Stimulated activated CD8-positive, alpha-beta memory T cell treated with anti-CD3 and anti-CD28 coated beads, Interleukin-4, amount 100 ng/mL, for 48 hours (primary cell): ENCODE data around the gene APOC3.
A peak's percentile ranks its signal among the peaks of the same experiment; 100 is the strongest.

Experiments used
- DNase-seq: peaks from one replicate; pipeline ENCODE4 v3.0.0-alpha.2; 2020

The APOC3 gene

GRCh38 chr11:116852261-116853031 is 22.7 kb downstream of the APOC3 start:
- DNase-seq, result no peak

DNA sequence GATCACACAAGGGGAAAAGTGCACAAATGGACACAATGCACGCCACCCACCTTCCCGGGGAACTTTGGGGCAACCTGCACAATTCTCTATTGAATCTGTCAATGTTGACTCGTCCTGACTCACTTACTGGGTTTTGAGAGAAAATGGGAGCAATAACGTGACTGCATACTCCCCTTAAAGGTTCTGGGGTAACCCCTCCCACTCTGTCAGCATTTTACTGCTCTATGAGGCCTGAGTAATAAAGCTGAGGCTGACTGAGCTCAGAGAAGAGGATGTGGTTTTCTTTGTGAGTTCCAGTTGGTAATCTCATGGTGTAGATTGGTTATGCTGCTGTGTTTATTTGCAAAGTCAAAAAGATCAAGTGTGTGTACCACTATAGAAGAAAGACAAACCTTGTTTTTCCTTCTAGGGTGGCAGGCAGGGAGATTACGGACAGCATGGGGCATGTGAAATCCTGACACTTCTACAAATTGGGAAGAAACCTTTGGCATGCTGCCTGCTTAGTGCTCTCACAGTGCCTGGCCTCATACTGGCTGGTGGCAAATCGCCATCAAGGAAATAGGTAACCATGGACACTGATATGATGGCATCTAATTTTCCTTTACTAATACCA is 23.9 kb downstream of the APOC3 start:
- DNase-seq, result peak; percentile 58

DNA sequence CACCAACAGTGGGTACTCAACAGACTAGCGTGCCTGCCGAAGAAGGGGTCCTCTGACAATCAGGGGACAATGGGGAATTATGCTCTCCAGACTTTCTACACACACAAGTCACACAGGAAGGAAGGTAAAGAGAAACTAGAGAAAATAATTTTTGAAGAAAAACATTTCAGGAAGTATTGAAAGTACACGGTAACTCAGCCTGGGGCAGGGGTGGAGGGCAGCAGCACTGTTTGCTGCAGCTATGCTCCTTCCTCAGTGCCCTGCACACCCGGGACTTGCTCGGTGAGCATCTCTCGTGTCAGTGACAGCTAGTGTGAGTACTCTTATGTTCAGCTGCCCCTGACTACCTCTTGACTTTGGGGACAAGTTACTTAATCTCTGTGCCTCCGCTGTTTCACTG is 25.7 kb downstream of the APOC3 start:
- no peak for DNase-seq

GRCh38 chr11:116856423-116856822 is 26.7 kb downstream of the APOC3 start:
- no peak for DNase-seq

DNA sequence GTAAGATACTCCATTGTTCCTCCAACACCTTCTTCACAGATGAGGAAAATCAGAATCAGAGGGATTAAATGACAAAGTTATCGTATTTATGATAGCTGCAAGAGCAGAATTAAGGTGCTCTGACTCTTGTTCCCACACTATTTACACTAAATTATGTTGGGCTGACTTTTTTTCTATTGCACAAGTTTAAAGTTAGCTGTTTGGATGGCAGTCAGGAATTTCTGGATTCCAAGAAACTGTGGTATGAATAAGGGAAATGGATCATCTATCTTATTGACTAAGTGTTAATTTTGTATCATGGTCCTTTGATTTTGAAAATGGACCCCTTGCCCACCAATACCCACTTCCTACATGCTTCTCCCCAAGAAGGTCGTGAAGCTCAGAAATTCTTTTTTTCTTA is 27.6 kb downstream of the APOC3 start:
- DNase-seq, result no peak

DNA sequence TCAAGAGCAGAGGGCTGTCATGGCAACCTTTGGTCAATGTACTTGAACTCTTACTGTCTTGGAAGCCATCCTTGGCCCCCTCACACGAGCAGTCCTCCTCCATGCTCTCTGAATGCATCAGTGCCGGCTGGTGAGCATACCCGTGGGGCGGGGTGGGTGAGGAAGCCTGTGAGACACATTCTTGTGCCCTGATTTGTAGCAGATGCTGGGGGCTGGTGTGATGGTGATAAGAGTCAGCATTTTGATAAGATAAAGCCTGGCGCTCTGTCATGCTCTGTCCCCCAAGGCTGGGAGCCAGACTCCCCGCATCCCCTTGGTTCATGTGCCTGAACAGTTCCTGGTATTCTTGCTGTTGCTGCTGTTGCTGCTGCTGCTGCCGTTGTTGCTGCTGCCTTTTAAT is 28.2 kb downstream of the APOC3 start:
- no peak for DNase-seq

GRCh38 chr11:116859175-116859574 is 29.5 kb downstream of the APOC3 start:
- DNase-seq, result no peak

DNA sequence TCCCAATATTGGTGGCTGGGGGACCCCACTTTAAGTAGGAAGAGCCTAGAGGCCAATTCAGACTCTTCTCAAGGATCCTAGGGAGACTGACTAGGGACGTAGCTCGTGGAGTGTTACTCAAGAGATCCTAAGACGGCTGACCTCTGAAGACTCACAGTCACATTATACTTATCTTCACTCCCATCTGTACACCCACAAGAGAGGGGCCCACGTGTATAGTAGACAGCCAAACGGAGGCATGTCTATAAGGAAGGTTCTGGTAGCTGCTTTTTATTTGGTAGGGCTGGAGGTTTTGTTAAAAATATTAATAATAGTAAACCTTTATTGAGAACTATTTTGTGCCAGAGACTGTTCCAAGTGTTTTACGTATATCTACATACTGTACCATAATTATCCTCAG is 30.6 kb downstream of the APOC3 start:
- DNase-seq, result no peak

- no peak for DNase-seq
Observed at GRCh38 chr11:116861539-116861938, 31.8 kb downstream of the APOC3 start.

DNA sequence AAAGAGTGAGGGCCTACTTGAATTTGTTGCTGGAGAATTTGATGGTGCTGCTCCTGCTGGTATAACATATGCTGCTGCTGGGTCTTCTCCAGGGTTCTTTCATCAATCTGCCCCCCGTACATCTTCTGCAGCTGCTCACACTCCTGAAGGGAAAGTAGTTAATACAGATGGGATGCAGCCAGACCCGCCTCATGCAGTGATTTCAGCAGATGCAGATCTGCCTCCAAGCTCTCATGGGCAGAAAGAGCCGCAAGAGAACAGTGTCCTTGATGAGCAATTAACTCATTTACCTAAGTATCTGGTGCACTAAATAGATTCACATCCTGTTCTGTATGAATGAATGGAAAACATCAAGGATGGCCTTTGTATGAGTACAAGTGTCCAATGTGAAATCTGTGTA is 32.5 kb downstream of the APOC3 start:
- no peak for DNase-seq

DNA sequence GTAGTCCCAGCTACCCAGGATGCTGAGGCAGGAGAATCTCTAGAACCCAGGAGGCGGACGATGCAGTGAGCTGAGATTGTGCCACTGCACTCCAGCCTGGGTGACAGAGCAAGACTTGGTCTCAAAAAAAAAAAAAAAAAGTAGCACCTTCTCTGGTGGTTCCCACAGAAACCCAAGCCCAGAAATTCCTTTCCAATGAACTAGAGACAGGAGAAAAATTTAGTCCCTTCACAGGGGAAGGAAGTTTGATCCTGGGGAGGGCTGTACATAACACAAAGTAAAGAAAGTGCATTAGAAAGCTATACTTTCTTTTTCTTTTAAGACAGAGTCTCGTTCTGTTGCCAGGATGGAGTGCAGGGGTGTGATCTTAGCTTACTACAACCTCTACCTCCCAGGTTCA is 33.2 kb downstream of the APOC3 start:
- DNase-seq, result no peak

GRCh38 chr11:116864531-116864930 is 34.8 kb downstream of the APOC3 start:
- DNase-seq, result no peak

DNA sequence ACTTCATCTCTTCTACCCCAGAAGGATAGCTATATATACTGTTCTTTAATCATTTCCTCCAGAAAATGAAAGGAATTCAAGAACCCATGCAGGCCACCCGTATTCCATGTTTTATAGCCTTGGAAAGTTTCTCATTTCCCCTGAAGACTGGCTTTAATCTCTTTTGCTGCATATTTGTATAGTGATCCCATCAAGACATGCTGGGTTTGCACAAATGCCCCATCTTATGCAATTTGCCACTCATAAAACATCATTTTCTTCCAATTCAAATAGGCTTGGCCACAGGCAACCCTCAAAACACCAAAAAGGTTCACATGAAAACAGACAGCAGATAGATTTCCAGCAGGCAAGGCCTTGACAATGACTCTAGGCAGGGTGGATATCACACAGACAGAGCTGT is 36.0 kb downstream of the APOC3 start:
- DNase-seq, result no peak

DNA sequence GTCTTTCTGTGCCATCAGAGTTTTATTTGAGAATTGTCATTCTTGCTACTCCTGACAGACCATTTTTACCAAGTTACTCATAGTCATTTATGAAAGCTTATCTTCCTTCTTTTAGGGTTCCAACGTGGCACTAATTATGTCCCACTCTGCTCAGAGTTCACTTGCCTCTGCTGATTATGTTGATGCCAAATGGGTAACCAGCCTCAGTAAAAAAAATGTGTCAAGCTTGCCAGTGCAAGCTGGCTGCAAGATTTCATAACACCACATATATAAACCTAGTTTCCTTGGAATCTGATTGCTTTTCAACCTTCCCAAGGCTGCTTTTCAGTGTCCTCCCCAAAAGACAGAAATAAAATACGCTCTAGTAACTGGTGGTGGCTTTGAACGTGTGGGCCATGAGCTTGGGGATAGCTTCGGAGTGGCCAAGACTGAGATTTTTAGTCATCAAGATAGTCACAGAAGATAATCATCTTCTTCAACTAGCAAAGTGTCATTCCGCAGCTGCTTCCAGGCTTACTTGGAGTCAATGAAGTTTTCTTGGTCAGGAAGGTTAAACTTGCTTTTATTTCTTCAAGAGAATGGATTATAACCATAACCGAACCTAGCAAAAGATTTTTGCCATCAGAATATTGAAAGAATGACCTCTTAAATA is 37.2 kb downstream of the APOC3 start:
- no peak for DNase-seq

GRCh38 chr11:116867619-116868018 is 37.9 kb downstream of the APOC3 start:
- no peak for DNase-seq

GRCh38 chr11:116868066-116868465 is 38.4 kb downstream of the APOC3 start:
- DNase-seq, result no peak

GRCh38 chr11:116869610-116870009 is 39.9 kb downstream of the APOC3 start:
- DNase-seq, result no peak

GRCh38 chr11:116870054-116870453 is 40.3 kb downstream of the APOC3 start:
- no peak for DNase-seq

DNA sequence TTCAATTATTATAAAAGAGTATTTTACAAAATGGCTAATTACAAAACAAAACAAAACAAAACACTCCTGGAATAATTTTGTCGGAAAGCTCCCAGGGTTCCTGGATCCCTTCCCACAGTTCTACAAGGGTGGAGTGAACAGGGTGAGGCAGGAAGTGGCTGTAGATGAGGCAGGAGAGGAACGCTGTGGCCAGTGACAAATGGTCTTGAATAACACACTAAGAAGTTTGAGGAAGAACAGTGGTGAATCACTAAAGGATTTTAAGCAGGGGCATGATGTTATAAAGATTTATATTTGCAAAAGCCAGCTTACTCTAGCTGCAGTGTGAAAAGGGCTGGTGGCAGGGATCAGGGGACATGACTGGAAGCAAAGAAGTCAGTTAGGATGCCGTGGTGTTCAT is 41.5 kb downstream of the APOC3 start:
- no peak for DNase-seq

DNA sequence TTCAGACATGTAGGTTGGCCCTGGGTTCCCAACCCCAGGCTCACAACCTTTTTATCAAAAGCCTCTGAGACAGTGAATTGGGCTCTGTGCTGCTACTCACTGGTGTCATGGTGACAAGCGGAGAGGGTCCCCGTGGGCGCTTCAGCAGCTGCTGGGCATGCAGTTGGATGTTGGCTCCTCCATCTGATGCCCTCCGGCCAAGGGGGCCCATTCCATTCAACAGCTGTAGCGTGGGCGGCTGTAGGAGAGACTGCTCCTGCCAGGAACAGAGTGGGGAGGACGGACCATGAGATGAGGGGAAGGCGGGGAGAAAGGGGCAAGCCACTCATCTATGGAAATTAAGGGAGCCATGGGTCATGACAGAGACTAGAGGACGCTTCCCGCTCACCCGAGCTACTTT is 43.7 kb downstream of the APOC3 start:
- no peak for DNase-seq

GRCh38 chr11:116874251-116874650 is 44.5 kb downstream of the APOC3 start:
- no peak for DNase-seq

DNA sequence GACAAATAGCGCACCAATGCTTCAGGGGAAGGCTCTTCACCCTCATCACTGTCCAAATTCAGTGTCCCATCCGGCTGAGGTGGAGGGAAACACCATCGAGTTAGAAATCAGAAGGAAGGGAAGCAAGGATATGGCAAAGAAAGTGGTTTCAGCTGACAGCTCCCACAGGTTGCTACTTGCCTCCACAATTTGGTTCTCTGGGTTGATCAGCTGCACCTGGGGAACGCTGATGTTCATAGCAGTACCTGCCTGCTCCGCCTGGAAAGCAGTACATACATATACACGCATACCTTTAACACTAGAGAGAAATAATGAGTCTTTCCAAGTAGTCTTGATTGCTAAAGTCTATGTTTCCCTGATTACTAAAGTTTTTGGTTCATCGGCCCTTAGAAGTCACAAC is 45.5 kb downstream of the APOC3 start:
- DNase-seq, result no peak

DNA sequence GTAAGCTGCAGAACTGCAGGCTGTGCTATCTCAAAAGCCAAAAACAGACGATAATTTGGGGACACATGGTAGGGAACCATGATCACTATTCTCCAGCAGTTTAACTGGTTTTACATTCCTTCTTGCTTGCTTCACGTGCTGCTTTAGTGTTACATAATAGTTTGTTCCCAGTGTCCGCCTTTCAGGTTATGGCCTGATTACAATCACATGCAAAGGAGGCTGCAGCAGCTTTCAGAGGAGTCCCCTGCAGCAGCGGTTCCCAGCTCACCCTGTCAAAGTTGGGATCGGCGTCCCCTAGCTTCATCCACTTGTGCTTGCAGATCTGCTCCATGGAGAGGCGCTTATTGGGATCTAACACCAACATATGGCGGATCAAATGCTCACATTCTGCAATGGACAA is 46.9 kb downstream of the APOC3 start:
- no peak for DNase-seq
